GM18505 (cell line): ENCODE data around the gene GMEB2.

ENCODE experiments used
- ATAC-seq: cut with Tn5 transposase; IDR thresholded peaks from one replicate; pipeline ENCODE4 v1.9.1; 2021; ENCODE audit not compliant: unreplicated experiment
- POLR2A ChIP-seq: IDR thresholded peaks from 4 replicates; pipeline ENCODE4 v1.6.1; 2011; ENCODE audit warnings: borderline replicate concordance; ENCODE audit not compliant: insufficient read depth, insufficient read length; ENCODE audit errors: extremely low read depth

GMEB2 gene

DNA sequence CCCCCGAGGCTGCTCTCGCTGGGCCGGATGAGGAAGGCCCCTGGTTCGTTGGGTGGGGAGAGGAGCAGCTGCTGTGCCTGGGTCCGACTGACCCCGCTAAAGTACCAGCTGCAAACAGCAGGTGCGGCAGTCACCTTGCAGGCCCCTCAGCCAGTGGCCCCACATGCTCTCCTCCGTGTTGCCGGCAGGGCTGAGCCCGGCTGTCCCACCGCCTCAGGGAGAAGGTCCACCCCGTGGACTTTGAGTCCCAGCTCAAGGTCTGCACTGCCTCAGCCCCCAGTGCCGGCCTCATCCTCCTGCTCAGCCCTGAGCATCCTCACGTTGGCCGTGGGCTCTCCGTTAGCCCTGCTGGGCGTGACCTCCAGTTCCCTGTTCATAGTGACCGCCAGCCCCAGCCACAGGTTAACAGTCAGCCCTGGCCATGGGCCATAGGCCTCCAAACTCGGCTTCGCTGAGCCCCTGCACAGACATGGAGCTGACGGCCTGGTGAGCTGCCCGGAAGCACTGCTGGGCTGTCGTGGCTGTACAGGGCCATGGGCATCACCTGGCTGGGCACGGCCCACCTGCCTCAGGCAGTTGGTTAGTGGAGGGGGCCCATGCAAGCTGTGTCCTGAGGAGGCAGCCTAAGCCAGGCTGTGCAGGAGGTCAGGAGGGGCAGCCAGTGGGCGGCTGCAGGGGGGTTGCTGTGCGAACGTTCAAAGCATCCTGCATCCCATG is 82.5 kb downstream of the GMEB2 start:
- no peak for ATAC-seq
- no peak for TF ChIP-seq POLR2A

DNA sequence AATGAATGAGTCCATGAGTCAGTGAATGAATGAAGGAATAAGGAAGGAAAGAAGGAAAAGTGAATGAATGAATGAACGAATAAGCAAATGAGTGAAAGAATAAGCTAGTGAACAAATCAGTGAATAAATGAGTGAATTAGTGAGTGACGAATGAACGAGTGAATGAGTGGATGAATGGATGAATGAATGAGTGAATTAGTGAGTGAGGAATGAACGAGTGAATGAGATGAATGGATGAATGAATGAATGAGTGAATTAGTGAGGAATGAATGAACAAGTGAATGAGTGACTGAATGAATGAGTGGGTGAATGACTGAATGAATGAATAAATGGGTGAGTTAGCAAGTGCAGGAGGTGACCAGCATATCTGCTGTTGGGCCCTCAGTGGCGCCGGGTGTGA is 83.2 kb downstream of the GMEB2 start:
- TF ChIP-seq POLR2A = no peak
- no peak for ATAC-seq

DNA sequence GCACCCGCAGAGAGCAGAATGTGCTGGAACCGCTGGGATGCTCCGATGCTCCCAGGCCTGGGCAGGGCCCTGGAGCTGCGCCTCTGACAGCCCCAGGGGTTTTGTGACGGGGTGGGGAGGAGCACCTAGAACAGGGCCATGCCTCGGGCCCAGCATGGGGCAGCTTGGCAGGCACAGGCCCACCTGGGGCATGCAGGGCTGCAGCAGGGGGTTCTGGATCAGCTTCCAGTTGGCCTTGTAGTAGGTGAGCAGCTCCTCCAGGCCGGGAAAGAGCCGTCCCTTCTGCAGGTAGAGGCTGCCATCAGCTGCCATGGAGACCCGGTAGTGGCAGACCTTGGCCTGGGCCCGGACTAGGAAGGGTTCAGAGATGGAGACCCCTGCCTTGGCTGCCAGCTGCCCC is 83.8 kb downstream of the GMEB2 start:
- TF ChIP-seq POLR2A = no peak
- no peak for ATAC-seq

DNA sequence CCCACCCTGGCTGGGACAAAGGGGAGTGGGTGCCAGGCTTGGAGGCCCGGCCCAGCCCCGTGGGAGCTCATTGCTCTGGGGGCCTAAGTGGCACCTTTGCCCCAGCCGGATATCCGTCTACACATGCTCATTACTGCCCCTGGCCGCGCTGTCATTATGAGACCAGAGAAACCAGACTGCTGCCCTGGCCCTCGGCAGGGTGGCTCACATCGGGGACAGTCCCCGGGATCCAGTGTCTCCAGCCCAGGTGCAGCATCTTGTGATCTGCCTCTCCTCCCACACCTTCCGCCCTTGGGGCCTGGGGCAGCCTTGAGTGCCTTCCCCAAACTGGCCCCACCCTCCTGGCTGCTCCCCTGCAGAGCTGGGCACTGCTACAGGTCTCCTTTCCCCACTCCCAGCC is 84.2 kb downstream of the GMEB2 start:
- no peak for TF ChIP-seq POLR2A
- no peak for ATAC-seq

DNA sequence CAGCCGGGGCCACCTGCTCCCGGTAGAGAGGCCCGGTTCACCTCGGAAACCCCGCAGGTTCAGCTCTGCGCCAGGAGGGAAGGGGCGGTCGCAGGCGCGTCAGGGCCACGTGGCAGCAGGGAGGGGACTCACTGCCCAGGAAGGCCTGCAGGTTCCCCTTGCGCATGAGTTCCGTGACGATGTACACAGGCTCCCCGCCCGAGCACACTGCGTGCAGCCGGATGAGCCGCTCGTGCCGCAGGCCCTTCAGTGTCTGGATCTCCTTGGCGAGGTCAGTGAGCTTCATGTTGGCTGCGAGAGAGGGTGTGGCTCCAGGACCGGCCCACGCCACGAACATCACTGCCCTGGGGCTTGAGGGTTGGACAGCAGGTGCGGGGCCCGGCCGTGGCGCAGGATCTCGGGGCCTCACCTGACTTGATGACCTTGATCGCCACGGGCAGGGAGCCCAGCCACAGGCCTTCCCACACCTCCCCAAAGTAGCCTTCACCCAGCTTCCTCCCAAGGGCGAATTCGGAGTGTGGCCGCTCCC is 84.8 kb downstream of the GMEB2 start:
- ATAC-seq = no peak

DNA sequence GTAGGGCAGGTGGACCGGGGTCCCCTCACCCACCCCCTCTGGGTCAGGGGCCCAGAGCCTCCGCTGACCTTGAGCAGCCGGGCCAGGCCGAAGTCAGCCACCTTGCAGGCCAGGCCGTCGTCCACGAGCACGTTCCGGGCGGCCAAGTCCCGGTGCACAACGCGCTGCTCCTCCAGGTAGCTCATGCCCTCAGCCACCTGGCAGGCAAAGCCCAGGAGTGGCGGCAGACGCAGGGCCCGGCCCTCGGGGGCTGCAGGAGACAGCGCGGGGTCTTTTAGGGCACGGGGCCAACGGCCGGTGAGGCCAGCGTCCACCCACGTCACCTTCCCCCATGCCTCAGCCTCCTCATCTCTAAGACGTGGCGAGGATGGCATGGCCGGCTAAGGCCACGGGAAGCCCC is 85.5 kb downstream of the GMEB2 start:
- TF ChIP-seq POLR2A = no peak
- ATAC-seq = no peak

More for the DNA sequence above, 84.8 kb downstream of the GMEB2 start:
- no peak for TF ChIP-seq POLR2A

DNA sequence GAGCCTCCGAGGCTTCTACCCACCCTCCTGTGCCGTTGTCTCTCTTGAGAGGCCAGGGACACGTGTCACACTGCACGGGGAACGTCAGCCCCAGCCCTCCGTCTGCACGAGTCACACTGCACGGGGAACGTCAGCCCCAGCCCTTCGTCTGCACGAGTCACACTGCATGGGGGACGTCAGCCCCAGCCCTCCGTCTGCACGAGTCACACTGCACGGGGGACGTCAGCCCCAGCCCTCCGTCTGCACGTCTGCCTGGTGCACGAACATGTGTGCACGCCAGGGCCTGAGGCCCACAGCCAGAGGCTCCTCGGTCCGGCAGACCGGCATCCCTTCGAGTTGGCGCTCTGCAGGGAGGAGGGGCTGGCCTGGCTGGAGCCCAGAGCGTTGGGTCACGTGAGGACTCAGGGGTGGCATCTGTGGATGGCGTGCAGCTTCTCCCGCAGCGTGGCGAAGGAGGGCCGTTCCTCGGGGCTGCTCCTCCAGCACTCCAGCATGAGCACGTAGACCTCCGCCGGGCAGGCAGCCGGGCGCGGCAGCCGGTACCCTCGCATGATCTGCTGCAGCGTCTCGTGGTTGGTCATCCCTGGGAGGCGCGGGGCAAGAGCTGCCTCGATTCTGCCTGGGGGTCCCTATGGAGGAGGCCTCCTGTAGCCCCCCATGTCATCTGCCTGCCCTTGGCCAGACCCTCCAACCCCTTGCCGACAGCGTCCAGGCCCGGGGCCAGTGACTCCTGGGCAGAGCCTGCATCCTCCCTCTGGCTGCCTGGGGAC is 86.3 kb downstream of the GMEB2 start:
- no peak for TF ChIP-seq POLR2A
- no peak for ATAC-seq

DNA sequence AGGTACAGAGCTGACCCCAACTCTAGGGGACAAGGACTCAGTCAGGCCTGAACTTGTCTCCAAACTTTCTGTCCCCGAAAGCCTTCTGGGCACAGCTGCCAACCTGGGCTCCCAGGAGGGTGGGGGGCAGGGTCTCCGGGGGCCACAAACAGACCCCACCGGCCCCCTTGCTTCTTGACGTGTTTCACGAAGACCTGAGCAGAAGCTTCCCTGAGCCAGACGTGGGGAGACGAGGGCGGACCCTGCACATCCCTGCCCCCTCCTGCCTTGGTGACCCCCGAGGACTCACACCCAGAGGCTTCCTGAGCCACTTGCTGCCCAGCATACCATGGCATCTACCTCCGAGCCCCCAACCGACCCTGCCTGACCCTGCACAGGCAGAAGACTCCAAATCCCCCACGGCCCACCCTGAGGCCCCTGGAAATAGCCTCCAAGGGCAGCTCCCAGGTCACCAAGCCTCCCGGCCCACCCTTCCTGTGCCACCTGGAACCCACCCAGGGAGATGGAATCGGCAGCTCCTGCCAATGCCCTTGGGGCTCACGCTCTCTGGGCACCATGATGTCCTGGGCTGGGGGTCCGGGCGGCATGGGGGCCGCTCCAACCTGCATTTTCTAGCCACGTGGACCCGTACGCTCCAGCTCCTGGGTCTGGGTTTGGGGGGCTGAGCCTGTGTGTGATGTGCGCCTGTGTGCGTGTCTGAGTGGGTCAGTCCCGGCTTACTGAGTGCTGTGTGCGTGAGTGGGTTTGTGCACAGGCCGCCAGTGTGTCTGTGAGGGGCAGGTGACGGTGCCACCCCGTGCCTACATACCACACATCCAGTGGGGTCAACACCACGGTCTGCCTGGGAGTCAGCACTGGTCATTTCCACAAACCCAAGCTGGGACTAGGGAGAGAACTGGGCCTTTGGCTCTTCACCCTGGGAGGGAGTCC is 87.2 kb downstream of the GMEB2 start:
- TF ChIP-seq POLR2A = no peak
- no peak for ATAC-seq

DNA sequence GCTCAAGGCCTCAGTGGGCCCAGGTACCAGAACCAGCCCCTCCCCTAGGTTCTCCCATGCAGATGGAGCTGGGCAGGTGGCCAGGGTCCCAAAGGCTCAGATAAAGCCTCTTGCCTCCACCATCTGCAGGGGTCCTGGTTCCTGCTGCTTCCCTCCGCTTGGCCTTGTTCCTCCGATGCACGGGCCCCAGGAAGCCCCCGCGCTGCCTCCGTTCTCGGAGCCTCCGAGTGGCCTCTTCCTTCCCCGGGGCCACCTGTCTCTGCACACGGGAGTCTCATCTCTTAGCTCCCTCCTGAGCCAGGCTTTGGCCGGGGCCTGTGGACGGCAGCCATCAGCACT is 87.8 kb downstream of the GMEB2 start:
- no peak for TF ChIP-seq POLR2A
- no peak for ATAC-seq

DNA sequence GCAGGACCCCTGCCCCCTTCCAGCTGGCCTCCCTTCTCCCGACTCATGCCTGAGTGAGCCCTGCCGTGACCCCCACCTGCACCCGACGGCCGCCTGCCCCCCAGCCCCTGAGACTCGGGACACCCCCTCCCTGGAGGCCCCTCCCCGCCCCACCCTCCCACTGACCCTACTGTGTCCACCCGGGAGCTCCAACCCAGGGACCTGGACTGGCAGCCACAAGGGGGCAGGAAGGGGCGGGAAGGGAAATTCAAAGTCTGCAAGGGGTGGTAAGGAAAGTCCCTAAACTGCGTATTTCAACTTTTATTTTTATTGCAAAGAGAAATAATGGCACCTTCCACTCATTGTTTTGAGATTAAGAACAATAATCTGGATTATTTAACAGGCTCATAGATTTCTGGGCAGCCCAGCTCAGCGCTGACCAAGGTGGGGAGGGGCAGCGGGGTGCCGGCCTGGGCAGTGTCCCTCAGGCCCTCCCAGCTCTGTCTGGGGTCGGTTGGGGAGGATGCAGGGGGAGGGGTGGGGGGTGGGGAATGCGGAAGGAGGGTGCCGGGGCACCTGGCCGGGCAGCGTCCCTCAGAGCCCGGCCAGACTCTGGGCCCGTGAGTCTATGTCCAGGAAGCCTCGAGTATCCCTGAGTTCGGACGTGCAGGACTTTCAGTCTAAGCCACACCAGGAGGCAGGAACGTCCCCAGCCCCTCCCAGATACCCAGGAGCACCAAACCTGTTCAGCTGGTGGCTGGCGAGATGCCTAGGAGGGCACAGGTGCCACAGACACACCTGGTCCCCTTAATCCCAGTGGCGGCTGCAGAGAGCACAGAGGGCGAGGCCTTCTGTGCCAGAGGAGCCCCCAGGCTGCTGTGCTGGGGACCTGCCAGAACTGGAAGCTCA is 88.5 kb downstream of the GMEB2 start:
- no peak for TF ChIP-seq POLR2A
- no peak for ATAC-seq
